ENCODE measurements around the gene EXD3. TPM values are rescaled to one million over a fixed set of nuclear protein-coding genes. Genes with fewer than 3 reads are reported as not detected.

Gene EXD3
- total and polyA plus RNA-seq, 2 of the 13 experiments (the other 11 are each of a cell fraction or from before 2014, with no cell fraction given): 2.7 to 4.8 TPM

DNA sequence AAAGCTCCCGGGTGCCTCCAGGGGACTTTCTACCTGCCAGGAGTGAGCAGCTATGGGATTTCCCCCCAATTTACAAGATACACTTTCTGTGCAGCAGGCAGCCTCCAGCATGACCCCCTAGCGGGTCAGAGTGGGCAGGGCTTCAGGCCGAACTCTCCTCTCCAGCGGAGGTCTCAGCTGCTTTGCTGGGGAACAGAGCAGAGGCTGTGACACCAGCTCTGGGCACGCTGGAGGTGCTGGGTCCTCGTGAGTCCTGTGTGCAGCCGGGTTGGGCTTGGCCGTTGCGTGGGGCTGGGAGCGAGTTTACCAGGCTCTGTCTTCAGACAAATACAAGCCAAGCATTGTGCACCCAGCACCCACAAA, 123.8 kb downstream of the EXD3 start:
- no peaks in the 10 kb centered on the region for H3K36me3 ChIP-seq (replicated peaks in 1 of 2; ENCODE audit: control insufficient read depth in 1 of 2, insufficient read depth in 2 of 2, low read length in 2 of 2)
- ATAC-seq (peak; percentile 8; the same call in 1 of the 3 replicates), FAIRE-seq (no peak), DNase-seq (ENCODE audit: low spot score) (no peak)
- ChIA-PET CTCF (ENCODE audit: low intra/inter-chr PET ratio, low total read pairs) (no interaction called here), POLR2A (interaction anchor here (2.2 kb wide), 1 partner anchor 22 kb away, joined by 7 read pairs; the partner anchor contains the start of gene TOR4A)
- H3K4me2 ChIP-seq (ENCODE audit: low read depth, low read length): peak overlapping the region; percentile 63
- intact Hi-C loops (cut with micrococcal nuclease; ENCODE audit: unreplicated experiment) (no loop called here), in situ Hi-C loops (cut with HindIII; ENCODE audit: extremely low pct_ligation_motif_present, low pct_unique_long_range_greater_than_20kb) (no loop called here)
- peaks cover 12 to 59% of the 10 kb centered on the region in 2 experiments for H3K27me3 ChIP-seq (ENCODE audit: control insufficient read depth in 1 of 2, insufficient read depth in 2 of 2, low read length in 2 of 2)
- no peak overlapping the region for H2AFZ ChIP-seq (ENCODE audit: low read length)
- H3K27ac ChIP-seq (ENCODE audit: extremely low read length, insufficient read depth, low read length): no peak overlapping the region
- H3K4me3 ChIP-seq (replicated peaks in 1 of 3; ENCODE audit: insufficient read depth in 1 of 3, low read depth in 2 of 3, low read length in 3 of 3): peak overlapping the region in 1 of 3 experiments; percentile 48; a peak in 1 of 6 replicates
- H4K20me1 ChIP-seq (ENCODE audit: insufficient read depth, low read length): no peaks in the 10 kb centered on the region
- no peaks in the 10 kb centered on the region for H3K79me2 ChIP-seq (ENCODE audit: insufficient read depth, low read length)
- BruUV-seq (replicated peaks): no TSS peak
- H3K4me1 ChIP-seq (ENCODE audit: insufficient read depth, low read length): peaks cover 73% of the 10 kb centered on the region
- H3K9me3 ChIP-seq (ENCODE audit: low read length): no peaks in the 10 kb centered on the region
- TF ChIP-seq, protein P1, sequence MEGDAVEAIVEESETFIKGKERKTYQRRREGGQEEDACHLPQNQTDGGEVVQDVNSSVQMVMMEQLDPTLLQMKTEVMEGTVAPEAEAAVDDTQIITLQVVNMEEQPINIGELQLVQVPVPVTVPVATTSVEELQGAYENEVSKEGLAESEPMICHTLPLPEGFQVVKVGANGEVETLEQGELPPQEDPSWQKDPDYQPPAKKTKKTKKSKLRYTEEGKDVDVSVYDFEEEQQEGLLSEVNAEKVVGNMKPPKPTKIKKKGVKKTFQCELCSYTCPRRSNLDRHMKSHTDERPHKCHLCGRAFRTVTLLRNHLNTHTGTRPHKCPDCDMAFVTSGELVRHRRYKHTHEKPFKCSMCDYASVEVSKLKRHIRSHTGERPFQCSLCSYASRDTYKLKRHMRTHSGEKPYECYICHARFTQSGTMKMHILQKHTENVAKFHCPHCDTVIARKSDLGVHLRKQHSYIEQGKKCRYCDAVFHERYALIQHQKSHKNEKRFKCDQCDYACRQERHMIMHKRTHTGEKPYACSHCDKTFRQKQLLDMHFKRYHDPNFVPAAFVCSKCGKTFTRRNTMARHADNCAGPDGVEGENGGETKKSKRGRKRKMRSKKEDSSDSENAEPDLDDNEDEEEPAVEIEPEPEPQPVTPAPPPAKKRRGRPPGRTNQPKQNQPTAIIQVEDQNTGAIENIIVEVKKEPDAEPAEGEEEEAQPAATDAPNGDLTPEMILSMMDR (CRISPR knock-in tag; IDR thresholded peaks at IDR 0.05): 0 out of 2 replicates have a peak, but pooled peaks have one; percentile 9
- TF ChIP-seq, protein P2, sequence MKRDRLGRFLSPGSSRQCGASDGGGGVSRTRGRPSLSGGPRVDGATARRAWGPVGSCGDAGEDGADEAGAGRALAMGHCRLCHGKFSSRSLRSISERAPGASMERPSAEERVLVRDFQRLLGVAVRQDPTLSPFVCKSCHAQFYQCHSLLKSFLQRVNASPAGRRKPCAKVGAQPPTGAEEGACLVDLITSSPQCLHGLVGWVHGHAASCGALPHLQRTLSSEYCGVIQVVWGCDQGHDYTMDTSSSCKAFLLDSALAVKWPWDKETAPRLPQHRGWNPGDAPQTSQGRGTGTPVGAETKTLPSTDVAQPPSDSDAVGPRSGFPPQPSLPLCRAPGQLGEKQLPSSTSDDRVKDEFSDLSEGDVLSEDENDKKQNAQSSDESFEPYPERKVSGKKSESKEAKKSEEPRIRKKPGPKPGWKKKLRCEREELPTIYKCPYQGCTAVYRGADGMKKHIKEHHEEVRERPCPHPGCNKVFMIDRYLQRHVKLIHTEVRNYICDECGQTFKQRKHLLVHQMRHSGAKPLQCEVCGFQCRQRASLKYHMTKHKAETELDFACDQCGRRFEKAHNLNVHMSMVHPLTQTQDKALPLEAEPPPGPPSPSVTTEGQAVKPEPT (CRISPR knock-in tag; IDR thresholded peaks at IDR 0.05; ENCODE audit: low read depth): no peak
- no peak overlapping the region for H3K9ac ChIP-seq (ENCODE audit: insufficient read depth, low read depth, low read length)
- 2% methylated on average over 6 of the region's 10 CpGs for WGBS (ENCODE audit: low lambda C conversion rate)
